HG03565 (cell line): ENCODE results near the gene CYP2W1.
"Not testable (repeated sequence)": the region's sequence is repeated elsewhere in the genome, so short reads cannot be mapped to it uniquely, and the experiment has no call there.

Experiments
- ATAC-seq: cut with Tn5 transposase; IDR thresholded peaks from one replicate; pipeline ENCODE4 v1.9.1; 2021; ENCODE audit warnings: mild to moderate bottlenecking, moderate library complexity; ENCODE audit not compliant: unreplicated experiment

The CYP2W1 gene

GRCh38 chr7:992709-993607 is 10.0 kb downstream of the CYP2W1 start:
- ATAC-seq, result peak; percentile 82

GRCh38 chr7:994592-995308 is 11.8 kb downstream of the CYP2W1 start:
- ATAC-seq, result no peak

GRCh38 chr7:995571-995970 is 12.6 kb downstream of the CYP2W1 start:
- ATAC-seq, result no peak

GRCh38 chr7:996079-996872 is 13.3 kb downstream of the CYP2W1 start:
- no peak for ATAC-seq

GRCh38 chr7:997404-998395 is 14.7 kb downstream of the CYP2W1 start:
- no peak for ATAC-seq

- ATAC-seq, result no peak
Measured at GRCh38 chr7:999149-999879, 16.3 kb downstream of the CYP2W1 start.

- peak; percentile 35 for ATAC-seq
Measured at GRCh38 chr7:999941-1000935, 17.3 kb downstream of the CYP2W1 start.

- not testable (repeated sequence) for ATAC-seq
Measured at GRCh38 chr7:1001069-1001770, 18.2 kb downstream of the CYP2W1 start.

GRCh38 chr7:1002026-1002425 is 19.0 kb downstream of the CYP2W1 start:
- not testable (repeated sequence) for ATAC-seq

GRCh38 chr7:1002445-1002844 is 19.5 kb downstream of the CYP2W1 start:
- ATAC-seq, result not testable (repeated sequence)

- no peak for ATAC-seq
Measured at GRCh38 chr7:1004018-1004852, 21.3 kb downstream of the CYP2W1 start.

- ATAC-seq, result no peak
Measured at GRCh38 chr7:1005303-1005702, 22.3 kb downstream of the CYP2W1 start.

GRCh38 chr7:1007901-1008300 is 24.9 kb downstream of the CYP2W1 start:
- ATAC-seq, result no peak

- no peak for ATAC-seq
Measured at GRCh38 chr7:1008733-1009363, 25.9 kb downstream of the CYP2W1 start.

GRCh38 chr7:1009747-1010146 is 26.8 kb downstream of the CYP2W1 start:
- no peak for ATAC-seq

- ATAC-seq, result no peak
Measured at GRCh38 chr7:1010226-1010625, 27.2 kb downstream of the CYP2W1 start.
